H1 (cell line): ENCODE results near the gene P3H1. TPM values are rescaled to one million over a fixed set of nuclear protein-coding genes. Genes with fewer than 3 reads are reported as not detected.

Experiments used
- CTCF ChIA-PET: fragments of 300-600 bp; sonication (Branson Sonifier 250); formaldehyde crosslinking; loops from one replicate; lab custom pipeline; 2021; ENCODE audit not compliant: partially characterized antibody; lab: Charles Lee
- POLR2A ChIA-PET: fragments of 300-600 bp; sonication (Branson Sonifier 250); formaldehyde crosslinking; loops from one replicate; lab custom pipeline; 2021; ENCODE audit warnings: inconsistent platforms; ENCODE audit not compliant: partially characterized antibody; lab: Charles Lee
- DNase-seq, 2 experiments: peaks; one replicate each; pipeline versions ENCODE4 v3.0.0 to v3.0.0-alpha.2; 2010 to 2022; ENCODE audit warnings: low spot score in 2 of 2, low read depth in 1 of 2, mixed read lengths in 1 of 2
- FAIRE-seq: peaks from 2 replicates; lab custom pipeline; 2011; peaks lifted over from hg19 to GRCh38; lab: Jason Lieb, UNC
- H2AFZ ChIP-seq: 2 replicates; pipeline ENCODE4 v1.8.1; 2012; ENCODE audit warnings: low read length, inconsistent platforms
- H2AK5ac ChIP-seq: 2 replicates; pipeline ENCODE4 v1.6.1; 2013; ENCODE audit warnings: low read depth, low read length
- H2BK120ac ChIP-seq: replicated peaks from 2 replicates; pipeline ENCODE3; 2013; ENCODE audit warnings: low read depth, low read length, inconsistent platforms
- H2BK12ac ChIP-seq: 2 replicates; pipeline ENCODE4 v1.6.1; 2013; ENCODE audit warnings: low read depth, low read length
- H2BK15ac ChIP-seq: 2 replicates; pipeline ENCODE4 v1.6.1; 2013; ENCODE audit warnings: low read length
- H2BK20ac ChIP-seq: 2 replicates; pipeline ENCODE4 v1.6.1; 2013; ENCODE audit warnings: low read length
- H2BK5ac ChIP-seq: 2 replicates; pipeline ENCODE4 v1.6.1; 2013; ENCODE audit warnings: low read depth, low read length
- H3K14ac ChIP-seq: 2 replicates; pipeline ENCODE4 v1.6.1; 2013; ENCODE audit warnings: inconsistent platforms; ENCODE audit not compliant: insufficient read length
- H3K18ac ChIP-seq: 2 replicates; pipeline ENCODE4 v1.6.1; 2013; ENCODE audit warnings: low read length; ENCODE audit errors: extremely low read depth
- H3K23ac ChIP-seq: 2 replicates; pipeline ENCODE4 v1.6.1; 2013; ENCODE audit warnings: inconsistent platforms; ENCODE audit not compliant: insufficient read length
- H3K23me2 ChIP-seq: 2 replicates; pipeline ENCODE4 v1.6.1; 2013; ENCODE audit warnings: low read depth, low read length
- H3K27ac ChIP-seq: 2 replicates; pipeline ENCODE4 v1.6.1; 2011; ENCODE audit warnings: low read depth, low read length, inconsistent platforms
- H3K27me3 ChIP-seq, 4 experiments: replicated peaks in 1 of 4; 1 replicate in 1 of 4; 2 replicates in 3 of 4; pipeline versions ENCODE4 v1.6.1 to v1.8.1; 2011 to 2013; ENCODE audit warnings: low read length in 3 of 4, mild to moderate bottlenecking in 3 of 4, inconsistent platforms in 2 of 4, mixed read lengths in 2 of 4, moderate library complexity in 1 of 4; ENCODE audit not compliant: control insufficient read depth in 3 of 4, insufficient read depth in 3 of 4; ENCODE audit errors: extremely low read depth in 1 of 4
- H3K36me3 ChIP-seq, 4 experiments: 2 replicates each; pipeline versions ENCODE4 v1.6.1 to v1.8.1; 2011 to 2013; ENCODE audit warnings: mild to moderate bottlenecking in 4 of 4, low read length in 3 of 4, moderate library complexity in 2 of 4, control low read depth in 1 of 4, inconsistent platforms in 1 of 4; ENCODE audit not compliant: insufficient read depth in 4 of 4, control insufficient read depth in 2 of 4
- H3K4ac ChIP-seq: replicated peaks from 2 replicates; pipeline ENCODE3; 2013; ENCODE audit warnings: low read length, low read depth, mixed read lengths, inconsistent platforms; ENCODE audit not compliant: insufficient read length
- H3K4me1 ChIP-seq, 4 experiments: replicated peaks in 1 of 4; 1 replicate in 1 of 4; 2 replicates in 3 of 4; pipeline versions ENCODE4 v1.6.1 to v1.8.1; 2011 to 2013; ENCODE audit warnings: low read length in 3 of 4, inconsistent platforms in 2 of 4, mixed read lengths in 1 of 4; ENCODE audit not compliant: insufficient read depth in 4 of 4, control insufficient read depth in 3 of 4
- H3K4me2 ChIP-seq, 2 experiments: 2 replicates each; pipeline versions ENCODE4 v1.6.1 to v1.8.1; 2011 to 2013; ENCODE audit warnings: low read depth in 2 of 2, low read length in 2 of 2, control low read depth in 1 of 2, inconsistent platforms in 1 of 2, mild to moderate bottlenecking in 1 of 2; ENCODE audit not compliant: insufficient read depth in 1 of 2
- H3K4me3 ChIP-seq, 4 experiments: fragments of 200-600, 300-600 bp in 1 of 4; sonication (generic), shearing (Covaris generic), sonication (Bioruptor Twin) in 1 of 4; 2 replicates each; pipeline versions ENCODE4 v1.5.1 to v1.8.1; 2011 to 2016; ENCODE audit warnings: low read length in 4 of 4, low read depth in 3 of 4, control low read depth in 2 of 4, inconsistent platforms in 2 of 4, mild to moderate bottlenecking in 2 of 4, mixed read lengths in 1 of 4, moderate library complexity in 1 of 4; ENCODE audit not compliant: insufficient read depth in 2 of 4; ENCODE audit errors: extremely low read depth in 1 of 4
- H3K56ac ChIP-seq: replicated peaks from 2 replicates; pipeline ENCODE3; 2013; ENCODE audit warnings: low read depth, mild to moderate bottlenecking, mixed read lengths, low read length, inconsistent platforms; ENCODE audit not compliant: insufficient read length
- H3K79me1 ChIP-seq: 2 replicates; pipeline ENCODE4 v1.6.1; 2013; ENCODE audit warnings: low read depth, low read length, control low read depth
- H3K79me2 ChIP-seq, 2 experiments: 2 replicates each; pipeline versions ENCODE4 v1.6.1 to v1.8.1; 2012 to 2013; ENCODE audit warnings: low read length in 2 of 2, mild to moderate bottlenecking in 2 of 2, inconsistent platforms in 1 of 2; ENCODE audit not compliant: insufficient read depth in 2 of 2, control insufficient read depth in 1 of 2
- H3K9ac ChIP-seq, 4 experiments: replicated peaks in 1 of 4; 1 replicate in 1 of 4; 2 replicates in 3 of 4; pipeline versions ENCODE4 v1.6.1 to v1.8.1; 2011 to 2013; ENCODE audit warnings: low read depth in 3 of 4, low read length in 3 of 4, control low read depth in 2 of 4, mild to moderate bottlenecking in 2 of 4, moderate library complexity in 2 of 4, inconsistent platforms in 1 of 4; ENCODE audit errors: extremely low read depth in 1 of 4
- H3K9me3 ChIP-seq, 2 experiments: 2 replicates each; pipeline versions ENCODE4 v1.6.1 to v1.8.1; 2012 to 2013; ENCODE audit warnings: mild to moderate bottlenecking in 2 of 2, moderate library complexity in 2 of 2, control low read depth in 1 of 2, inconsistent platforms in 1 of 2, low read depth in 1 of 2, low read length in 1 of 2, mixed read lengths in 1 of 2; ENCODE audit not compliant: insufficient read depth in 2 of 2
- H4K20me1 ChIP-seq, 2 experiments: replicated peaks in 1 of 2; 2 replicates each; pipeline versions ENCODE3 to v1.8.1; 2011 to 2013; ENCODE audit warnings: inconsistent platforms in 2 of 2, low read length in 2 of 2, mild to moderate bottlenecking in 1 of 2; ENCODE audit not compliant: insufficient read depth in 2 of 2, control insufficient read depth in 1 of 2
- H4K5ac ChIP-seq: 2 replicates; pipeline ENCODE4 v1.6.1; 2013; ENCODE audit warnings: low read length, low read depth, mixed read lengths, inconsistent platforms; ENCODE audit not compliant: insufficient read length
- H4K8ac ChIP-seq: 2 replicates; pipeline ENCODE4 v1.8.0; 2013; ENCODE audit warnings: mild to moderate bottlenecking, moderate library complexity, low read length, inconsistent platforms; ENCODE audit not compliant: insufficient read depth; ENCODE audit errors: extremely low read depth
- H4K91ac ChIP-seq: replicated peaks from 2 replicates; pipeline ENCODE3; 2013; ENCODE audit warnings: low read length, mixed read lengths, inconsistent platforms; ENCODE audit not compliant: insufficient read length
- CBX5 ChIP-seq: fragments of 300-800, 300-1000 bp; sonication (generic); IDR thresholded peaks from 2 replicates; pipeline ENCODE4 v1.7.1; 2016; ENCODE audit warnings: antibody characterized with exemption, low read length, low read depth
- E2F6 ChIP-seq: IDR thresholded peaks from 2 replicates; pipeline ENCODE4 v1.6.1; 2012; ENCODE audit warnings: inconsistent platforms
- HDAC2 ChIP-seq, 2 experiments: fragments of 300-600 bp in 1 of 2; sonication (generic) in 1 of 2; IDR thresholded peaks; 2 replicates each; pipeline ENCODE4 v1.6.1; 2011 to 2012; ENCODE audit warnings: low read depth in 2 of 2, low read length in 2 of 2, mild to moderate bottlenecking in 2 of 2, moderate library complexity in 2 of 2, borderline replicate concordance in 1 of 2, inconsistent platforms in 1 of 2
- KDM4A ChIP-seq: IDR thresholded peaks from one replicate; pipeline ENCODE4 v1.7.1; 2012; ENCODE audit warnings: low read depth, mild to moderate bottlenecking, moderate library complexity, low read length, inconsistent platforms; ENCODE audit not compliant: severe bottlenecking
- NANOG ChIP-seq: IDR thresholded peaks from 2 replicates; pipeline ENCODE4 v1.6.1; 2011; ENCODE audit warnings: low read length, low read depth, mild to moderate bottlenecking, inconsistent platforms; ENCODE audit not compliant: insufficient read depth, poor library complexity, severe bottlenecking
- POLR2A ChIP-seq, 2 experiments: IDR thresholded peaks; 1 replicate in 1 of 2; 2 replicates in 1 of 2; pipeline ENCODE4 v1.6.1; 2011; ENCODE audit warnings: low read depth in 2 of 2, low read length in 2 of 2, mild to moderate bottlenecking in 2 of 2; ENCODE audit errors: control extremely low read depth in 1 of 2
- RNF2 ChIP-seq: fragments of 200-900, 300-1000 bp; sonication (generic); IDR thresholded peaks from 2 replicates; pipeline ENCODE4 v1.7.1; 2016; ENCODE audit warnings: borderline replicate concordance, low read depth, mild to moderate bottlenecking, antibody characterized with exemption, low read length; ENCODE audit not compliant: poor library complexity, severe bottlenecking; ENCODE audit errors: missing control alignments
- SIRT6 ChIP-seq: IDR thresholded peaks from one replicate; pipeline ENCODE4 v1.7.1; 2012; ENCODE audit warnings: low read length, inconsistent platforms
- SRF ChIP-seq: IDR thresholded peaks from 2 replicates; pipeline ENCODE4 v1.6.1; 2011; ENCODE audit warnings: mild to moderate bottlenecking, low read depth, low read length, moderate library complexity
- YY1 ChIP-seq: IDR thresholded peaks from 2 replicates; pipeline ENCODE4 v1.6.1; 2011; ENCODE audit warnings: low read depth, mild to moderate bottlenecking, low read length
- WGBS, 2 experiments: shearing (Covaris generic) in 1 of 2; methylation state at CpG; one replicate each; pipeline versions ENCODE4 v1.1.6 to v1.1.7; 2013 to 2015; ENCODE audit warnings: low lambda C conversion rate in 2 of 2, mixed read lengths in 2 of 2, inconsistent platforms in 1 of 2, low coverage in 1 of 2, missing lambda C conversion rate in 1 of 2; ENCODE audit not compliant: insufficient replicate concordance in 2 of 2, insufficient coverage in 1 of 2, insufficient read length in 1 of 2; ENCODE audit errors: extremely low coverage in 1 of 2, missing lambda C conversion rate in 1 of 2; 5-methylcytosine and 5-hydroxymethylcytosine counted together
- polyA plus RNA-seq, 7 experiments: library from polyadenylated mRNA; depleted of rRNA in 3 of 7; stranded (reverse) in 5 of 7; unstranded in 2 of 7; fragments of >200 nt in 5 of 7; fragments of 200-250 nt in 2 of 7; gene quantifications; 1 replicate in 5 of 7; 2 replicates in 1 of 7; 4 replicates in 1 of 7; pipeline versions ENCODE4 v1.2.1 to v1.2.3, GENCODE V29; 2011 to 2013; ENCODE audit warnings: missing spikeins in 2 of 7, mixed read lengths in 2 of 7
- total RNA-seq: library from RNA; stranded (reverse); fragmentation: NEBNext Ultra II Directional; extraction: Animal tissue kit (Norgen Biotek cat#: 25700); gene quantifications from 2 replicates; pipeline ENCODE4 v1.2.1, GENCODE V29; 2021

The P3H1 gene
- total and polyA plus RNA-seq, 2 of the 8 experiments (the other 6 are each of a cell fraction or from before 2014, with no cell fraction given): 58.4 to 87.5 TPM

GRCh38 chr1:42801832-42802473 lies 35.1 kb upstream of the P3H1 start:
- H2BK15ac ChIP-seq: no peak overlapping the region
- no peak overlapping the region for H2AK5ac ChIP-seq
- H3K56ac ChIP-seq: no peak overlapping the region
- H2BK12ac ChIP-seq: no peak overlapping the region
- H3K4me1 ChIP-seq: no peaks in the 10 kb centered on the region
- H3K27me3 ChIP-seq: no peaks in the 10 kb centered on the region
- H3K4me2 ChIP-seq: no peak overlapping the region
- no peaks in the 10 kb centered on the region for H4K20me1 ChIP-seq
- no peak overlapping the region for H3K14ac ChIP-seq
- no peak overlapping the region for H3K27ac ChIP-seq
- POLR2A ChIA-PET: interaction anchor here (2.1 kb wide), 1 partner anchor 15 kb away, joined by 7 read pairs; the partner anchor contains the start of genes ERMAP and SVBP
- no peak overlapping the region for H3K4me3 ChIP-seq
- CTCF ChIA-PET: interaction anchor here (1.0 to 1.1 kb wide), 3 partner anchors 9 to 23 kb away, joined by 3 to 4 read pairs (median 4); no protein-coding TSS in a partner anchor
- no peak overlapping the region for H3K4ac ChIP-seq
- no peak overlapping the region for H2AFZ ChIP-seq
- peaks cover 0 to 9% (median 2%) of the 10 kb centered on the region in 4 experiments; a peak in 4 of 8 replicates for H3K36me3 ChIP-seq
- H2BK5ac ChIP-seq: no peak overlapping the region
- H4K5ac ChIP-seq: no peak overlapping the region
- no peak overlapping the region for H3K23ac ChIP-seq
- peaks cover 9 to 11% of the 10 kb centered on the region in 2 experiments for H3K9me3 ChIP-seq
- no peaks in the 10 kb centered on the region for H3K23me2 ChIP-seq
- no peak overlapping the region for H2BK120ac ChIP-seq
- no peak overlapping the region for H4K8ac ChIP-seq
- no peaks in the 10 kb centered on the region for H3K79me2 ChIP-seq
- H4K91ac ChIP-seq: no peak overlapping the region
- no peaks in the 10 kb centered on the region for H3K79me1 ChIP-seq
- no peak overlapping the region for H2BK20ac ChIP-seq
- 91% methylated on average over 8 of the region's 8 CpGs; no CpG with 5 or more reads in 1 of the 2 experiments for WGBS, 2 experiments
- no peak for DNase-seq
- no peak overlapping the region for H3K18ac ChIP-seq
- TF ChIP-seq HDAC2 (IDR thresholded peaks at IDR 0.05; ENCODE audit: borderline replicate concordance in 1 of 2, low read depth in 2 of 2, low read length in 2 of 2) (no peak), POLR2A (IDR thresholded peaks at IDR 0.05; ENCODE audit: control extremely low read depth in 1 of 2, low read depth in 2 of 2, low read length in 2 of 2) (no peak), CBX5 (no peak), SIRT6 (no peak), YY1 (no peak), RNF2 (no peak), SRF (no peak), E2F6 (no peak), NANOG (no peak), KDM4A (no peak)
- TF ChIP-seq, all 59 proteins: peak for 0
- FAIRE-seq: no peak
- no peak overlapping the region for H3K9ac ChIP-seq
